H1 (cell line): ENCODE measurements around the gene NUDT9. TPM values are rescaled to one million over a fixed set of nuclear protein-coding genes. Genes with fewer than 3 reads are reported as not detected.

Experiments
- CTCF ChIA-PET: fragments of 300-600 bp; sonication (Branson Sonifier 250); formaldehyde crosslinking; loops from one replicate; lab custom pipeline; 2021; ENCODE audit not compliant: partially characterized antibody; lab: Charles Lee
- POLR2A ChIA-PET: fragments of 300-600 bp; sonication (Branson Sonifier 250); formaldehyde crosslinking; loops from one replicate; lab custom pipeline; 2021; ENCODE audit warnings: inconsistent platforms; ENCODE audit not compliant: partially characterized antibody; lab: Charles Lee
- DNase-seq, 2 experiments: peaks; one replicate each; pipeline versions ENCODE4 v3.0.0 to v3.0.0-alpha.2; 2010 to 2022; ENCODE audit warnings: low spot score in 2 of 2, low read depth in 1 of 2, mixed read lengths in 1 of 2
- FAIRE-seq: peaks from 2 replicates; lab custom pipeline; 2011; peaks lifted over from hg19 to GRCh38; lab: Jason Lieb, UNC
- H2AFZ ChIP-seq: 2 replicates; pipeline ENCODE4 v1.8.1; 2012; ENCODE audit warnings: low read length, inconsistent platforms
- H2AK5ac ChIP-seq: 2 replicates; pipeline ENCODE4 v1.6.1; 2013; ENCODE audit warnings: low read depth, low read length
- H2BK120ac ChIP-seq: replicated peaks from 2 replicates; pipeline ENCODE3; 2013; ENCODE audit warnings: low read depth, low read length, inconsistent platforms
- H2BK12ac ChIP-seq: 2 replicates; pipeline ENCODE4 v1.6.1; 2013; ENCODE audit warnings: low read depth, low read length
- H2BK15ac ChIP-seq: 2 replicates; pipeline ENCODE4 v1.6.1; 2013; ENCODE audit warnings: low read length
- H2BK20ac ChIP-seq: 2 replicates; pipeline ENCODE4 v1.6.1; 2013; ENCODE audit warnings: low read length
- H2BK5ac ChIP-seq: 2 replicates; pipeline ENCODE4 v1.6.1; 2013; ENCODE audit warnings: low read depth, low read length
- H3K14ac ChIP-seq: 2 replicates; pipeline ENCODE4 v1.6.1; 2013; ENCODE audit warnings: inconsistent platforms; ENCODE audit not compliant: insufficient read length
- H3K18ac ChIP-seq: 2 replicates; pipeline ENCODE4 v1.6.1; 2013; ENCODE audit warnings: low read length; ENCODE audit errors: extremely low read depth
- H3K23ac ChIP-seq: 2 replicates; pipeline ENCODE4 v1.6.1; 2013; ENCODE audit warnings: inconsistent platforms; ENCODE audit not compliant: insufficient read length
- H3K23me2 ChIP-seq: 2 replicates; pipeline ENCODE4 v1.6.1; 2013; ENCODE audit warnings: low read depth, low read length
- H3K27ac ChIP-seq: 2 replicates; pipeline ENCODE4 v1.6.1; 2011; ENCODE audit warnings: low read depth, low read length, inconsistent platforms
- H3K27me3 ChIP-seq, 4 experiments: replicated peaks in 1 of 4; 1 replicate in 1 of 4; 2 replicates in 3 of 4; pipeline versions ENCODE4 v1.6.1 to v1.8.1; 2011 to 2013; ENCODE audit warnings: low read length in 3 of 4, mild to moderate bottlenecking in 3 of 4, inconsistent platforms in 2 of 4, mixed read lengths in 2 of 4, moderate library complexity in 1 of 4; ENCODE audit not compliant: control insufficient read depth in 3 of 4, insufficient read depth in 3 of 4; ENCODE audit errors: extremely low read depth in 1 of 4
- H3K36me3 ChIP-seq, 4 experiments: 2 replicates each; pipeline versions ENCODE4 v1.6.1 to v1.8.1; 2011 to 2013; ENCODE audit warnings: mild to moderate bottlenecking in 4 of 4, low read length in 3 of 4, moderate library complexity in 2 of 4, control low read depth in 1 of 4, inconsistent platforms in 1 of 4; ENCODE audit not compliant: insufficient read depth in 4 of 4, control insufficient read depth in 2 of 4
- H3K4ac ChIP-seq: replicated peaks from 2 replicates; pipeline ENCODE3; 2013; ENCODE audit warnings: low read length, low read depth, mixed read lengths, inconsistent platforms; ENCODE audit not compliant: insufficient read length
- H3K4me1 ChIP-seq, 4 experiments: replicated peaks in 1 of 4; 1 replicate in 1 of 4; 2 replicates in 3 of 4; pipeline versions ENCODE4 v1.6.1 to v1.8.1; 2011 to 2013; ENCODE audit warnings: low read length in 3 of 4, inconsistent platforms in 2 of 4, mixed read lengths in 1 of 4; ENCODE audit not compliant: insufficient read depth in 4 of 4, control insufficient read depth in 3 of 4
- H3K4me2 ChIP-seq, 2 experiments: 2 replicates each; pipeline versions ENCODE4 v1.6.1 to v1.8.1; 2011 to 2013; ENCODE audit warnings: low read depth in 2 of 2, low read length in 2 of 2, control low read depth in 1 of 2, inconsistent platforms in 1 of 2, mild to moderate bottlenecking in 1 of 2; ENCODE audit not compliant: insufficient read depth in 1 of 2
- H3K4me3 ChIP-seq, 4 experiments: fragments of 200-600, 300-600 bp in 1 of 4; sonication (generic), shearing (Covaris generic), sonication (Bioruptor Twin) in 1 of 4; 2 replicates each; pipeline versions ENCODE4 v1.5.1 to v1.8.1; 2011 to 2016; ENCODE audit warnings: low read length in 4 of 4, low read depth in 3 of 4, control low read depth in 2 of 4, inconsistent platforms in 2 of 4, mild to moderate bottlenecking in 2 of 4, mixed read lengths in 1 of 4, moderate library complexity in 1 of 4; ENCODE audit not compliant: insufficient read depth in 2 of 4; ENCODE audit errors: extremely low read depth in 1 of 4
- H3K56ac ChIP-seq: replicated peaks from 2 replicates; pipeline ENCODE3; 2013; ENCODE audit warnings: low read depth, mild to moderate bottlenecking, mixed read lengths, low read length, inconsistent platforms; ENCODE audit not compliant: insufficient read length
- H3K79me1 ChIP-seq: 2 replicates; pipeline ENCODE4 v1.6.1; 2013; ENCODE audit warnings: low read depth, low read length, control low read depth
- H3K79me2 ChIP-seq, 2 experiments: 2 replicates each; pipeline versions ENCODE4 v1.6.1 to v1.8.1; 2012 to 2013; ENCODE audit warnings: low read length in 2 of 2, mild to moderate bottlenecking in 2 of 2, inconsistent platforms in 1 of 2; ENCODE audit not compliant: insufficient read depth in 2 of 2, control insufficient read depth in 1 of 2
- H3K9ac ChIP-seq, 4 experiments: replicated peaks in 1 of 4; 1 replicate in 1 of 4; 2 replicates in 3 of 4; pipeline versions ENCODE4 v1.6.1 to v1.8.1; 2011 to 2013; ENCODE audit warnings: low read depth in 3 of 4, low read length in 3 of 4, control low read depth in 2 of 4, mild to moderate bottlenecking in 2 of 4, moderate library complexity in 2 of 4, inconsistent platforms in 1 of 4; ENCODE audit errors: extremely low read depth in 1 of 4
- H3K9me3 ChIP-seq, 2 experiments: 2 replicates each; pipeline versions ENCODE4 v1.6.1 to v1.8.1; 2012 to 2013; ENCODE audit warnings: mild to moderate bottlenecking in 2 of 2, moderate library complexity in 2 of 2, control low read depth in 1 of 2, inconsistent platforms in 1 of 2, low read depth in 1 of 2, low read length in 1 of 2, mixed read lengths in 1 of 2; ENCODE audit not compliant: insufficient read depth in 2 of 2
- H4K20me1 ChIP-seq, 2 experiments: replicated peaks in 1 of 2; 2 replicates each; pipeline versions ENCODE3 to v1.8.1; 2011 to 2013; ENCODE audit warnings: inconsistent platforms in 2 of 2, low read length in 2 of 2, mild to moderate bottlenecking in 1 of 2; ENCODE audit not compliant: insufficient read depth in 2 of 2, control insufficient read depth in 1 of 2
- H4K5ac ChIP-seq: 2 replicates; pipeline ENCODE4 v1.6.1; 2013; ENCODE audit warnings: low read length, low read depth, mixed read lengths, inconsistent platforms; ENCODE audit not compliant: insufficient read length
- H4K8ac ChIP-seq: 2 replicates; pipeline ENCODE4 v1.8.0; 2013; ENCODE audit warnings: mild to moderate bottlenecking, moderate library complexity, low read length, inconsistent platforms; ENCODE audit not compliant: insufficient read depth; ENCODE audit errors: extremely low read depth
- H4K91ac ChIP-seq: replicated peaks from 2 replicates; pipeline ENCODE3; 2013; ENCODE audit warnings: low read length, mixed read lengths, inconsistent platforms; ENCODE audit not compliant: insufficient read length
- BACH1 ChIP-seq: IDR thresholded peaks from 2 replicates; pipeline ENCODE4 v1.6.1; 2012; ENCODE audit warnings: low read length, improper control_type of control experiment
- CEBPB ChIP-seq: IDR thresholded peaks from 2 replicates; pipeline ENCODE4 v1.6.1; 2012; ENCODE audit warnings: low read depth, low read length
- CHD2 ChIP-seq: IDR thresholded peaks from 2 replicates; pipeline ENCODE4 v1.6.1; 2012; ENCODE audit warnings: low read length, improper control_type of control experiment
- EZH2 ChIP-seq: fragments of 200-600 bp; sonication (generic); IDR thresholded peaks from 2 replicates; pipeline ENCODE4 v1.7.1; 2012; ENCODE audit warnings: low read depth, mild to moderate bottlenecking, moderate library complexity, low read length, inconsistent platforms; ENCODE audit not compliant: severe bottlenecking
- MAX ChIP-seq: IDR thresholded peaks from 2 replicates; pipeline ENCODE4 v1.6.1; 2012; ENCODE audit warnings: inconsistent platforms
- SIRT6 ChIP-seq: IDR thresholded peaks from one replicate; pipeline ENCODE4 v1.7.1; 2012; ENCODE audit warnings: low read length, inconsistent platforms
- SIX5 ChIP-seq: IDR thresholded peaks from 2 replicates; pipeline ENCODE4 v1.6.1; 2011; ENCODE audit warnings: mild to moderate bottlenecking, low read depth, low read length
- SRF ChIP-seq: IDR thresholded peaks from 2 replicates; pipeline ENCODE4 v1.6.1; 2011; ENCODE audit warnings: mild to moderate bottlenecking, low read depth, low read length, moderate library complexity
- SUZ12 ChIP-seq: fragments of 200-600 bp; sonication (generic); IDR thresholded peaks from 2 replicates; pipeline ENCODE4 v1.6.1; 2012; ENCODE audit warnings: mild to moderate bottlenecking, inconsistent platforms, low read length, moderate library complexity, mixed read lengths
- TEAD4 ChIP-seq: IDR thresholded peaks from 2 replicates; pipeline ENCODE4 v1.6.1; 2012; ENCODE audit warnings: low read depth, low read length, inconsistent platforms, mixed read lengths
- WGBS, 2 experiments: shearing (Covaris generic) in 1 of 2; methylation state at CpG; one replicate each; pipeline versions ENCODE4 v1.1.6 to v1.1.7; 2013 to 2015; ENCODE audit warnings: low lambda C conversion rate in 2 of 2, mixed read lengths in 2 of 2, inconsistent platforms in 1 of 2, low coverage in 1 of 2, missing lambda C conversion rate in 1 of 2; ENCODE audit not compliant: insufficient replicate concordance in 2 of 2, insufficient coverage in 1 of 2, insufficient read length in 1 of 2; ENCODE audit errors: extremely low coverage in 1 of 2, missing lambda C conversion rate in 1 of 2; 5-methylcytosine and 5-hydroxymethylcytosine counted together
- polyA plus RNA-seq, 7 experiments: library from polyadenylated mRNA; depleted of rRNA in 3 of 7; stranded (reverse) in 5 of 7; unstranded in 2 of 7; fragments of >200 nt in 5 of 7; fragments of 200-250 nt in 2 of 7; gene quantifications; 1 replicate in 5 of 7; 2 replicates in 1 of 7; 4 replicates in 1 of 7; pipeline versions ENCODE4 v1.2.1 to v1.2.3, GENCODE V29; 2011 to 2013; ENCODE audit warnings: missing spikeins in 2 of 7, mixed read lengths in 2 of 7
- total RNA-seq: library from RNA; stranded (reverse); fragmentation: NEBNext Ultra II Directional; extraction: Animal tissue kit (Norgen Biotek cat#: 25700); gene quantifications from 2 replicates; pipeline ENCODE4 v1.2.1, GENCODE V29; 2021

Gene NUDT9
- total and polyA plus RNA-seq, 2 of the 8 experiments (the other 6 are each of a cell fraction or from before 2014, with no cell fraction given), result 13.2 to 27.6 TPM

GRCh38 chr4:87382931-87383330 is 39.4 kb upstream of the NUDT9 start:
- H2AK5ac ChIP-seq, result no peak overlapping the region
- no peak for FAIRE-seq

More at GRCh38 chr4:87382931-87383330, 39.4 kb upstream of the NUDT9 start:
- WGBS, 2 experiments, result 83% methylated on average over 3 of the region's 3 CpGs; no CpG with 5 or more reads in 1 of the 2 experiments
- Histone ChIP-seq H3K27me3 (no peaks in the 10 kb centered on the region), H3K14ac (no peak overlapping the region), H3K36me3 (no peaks in the 10 kb centered on the region; a peak in 1 of 8 replicates), H3K9me3 (no peaks in the 10 kb centered on the region; a peak in 1 of 4 replicates), H2BK120ac (no peak overlapping the region), H4K91ac (no peak overlapping the region), H3K56ac (no peak overlapping the region), H2BK20ac (no peak overlapping the region), H3K23ac (no peak overlapping the region), H3K23me2 (no peaks in the 10 kb centered on the region), H3K4me3 (no peak overlapping the region), H4K20me1 (peaks cover 0 to 1% of the 10 kb centered on the region in 2 experiments), H3K9ac (no peak overlapping the region), H3K4me1 (no peaks in the 10 kb centered on the region), H2BK12ac (no peak overlapping the region), H3K79me2 (no peaks in the 10 kb centered on the region), H2BK15ac (no peak overlapping the region), H3K18ac (no peak overlapping the region), H3K79me1 (peaks cover 2% of the 10 kb centered on the region; the same call in 1 of the 2 replicates), H4K8ac (no peak overlapping the region), H4K5ac (no peak overlapping the region), H2AFZ (no peak overlapping the region), H3K4ac (no peak overlapping the region), H3K4me2 (no peak overlapping the region), H2BK5ac (no peak overlapping the region), H3K27ac (no peak overlapping the region)
- DNase-seq, result no peak
- ChIA-PET CTCF (no interaction called here), POLR2A (no interaction called here)
- no peak for TF ChIP-seq EZH2
- TF ChIP-seq CHD2, result no peak
- no peak for TF ChIP-seq SUZ12
- TF ChIP-seq BACH1, result no peak
- TF ChIP-seq SIX5, result no peak
- TF ChIP-seq MAX, result no peak
- TF ChIP-seq SIRT6, result no peak
- no peak for TF ChIP-seq TEAD4
- no peak for TF ChIP-seq SRF
- TF ChIP-seq CEBPB, result no peak
